CD4-positive, alpha-beta T cell treated with Interleukin-1 beta for 1 hour (primary cell): ENCODE results near the gene DAPK1.

Source experiments
- DNase-seq, 2 donors: peaks; one replicate each; pipeline ENCODE4 v3.0.0-alpha.2; 2020 to 2022

Gene DAPK1

DNA sequence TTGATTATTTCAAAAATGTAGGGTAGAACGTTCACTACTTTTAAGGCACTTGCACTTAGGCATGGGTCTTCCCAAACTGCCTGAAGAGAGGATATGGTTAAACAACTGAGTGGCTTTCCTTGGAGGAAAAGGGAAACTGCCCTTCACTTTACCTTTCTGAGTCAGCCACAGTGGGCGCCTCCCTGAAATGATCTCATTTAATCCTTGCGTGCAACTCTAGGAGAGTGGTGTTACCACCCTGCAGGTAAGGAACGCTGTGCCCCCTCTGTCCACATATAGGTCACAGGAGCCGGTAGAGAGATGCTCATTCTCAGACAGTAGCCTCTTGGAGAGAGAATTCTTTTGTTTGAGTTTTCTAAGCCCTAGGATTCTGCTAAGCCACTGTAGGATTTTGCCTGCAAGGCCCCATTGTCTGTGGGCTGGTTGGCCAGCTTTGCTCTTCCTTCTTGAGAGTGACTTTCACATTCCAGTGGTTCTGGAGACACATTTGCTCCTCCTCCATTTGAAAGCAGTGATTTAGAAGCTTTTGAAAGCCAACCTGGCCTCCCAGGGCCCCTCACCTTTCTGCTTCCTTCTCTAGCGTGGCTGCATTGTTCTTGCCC lies 118.0 kb downstream of the DAPK1 start:
- DNase-seq: no peak

DNA sequence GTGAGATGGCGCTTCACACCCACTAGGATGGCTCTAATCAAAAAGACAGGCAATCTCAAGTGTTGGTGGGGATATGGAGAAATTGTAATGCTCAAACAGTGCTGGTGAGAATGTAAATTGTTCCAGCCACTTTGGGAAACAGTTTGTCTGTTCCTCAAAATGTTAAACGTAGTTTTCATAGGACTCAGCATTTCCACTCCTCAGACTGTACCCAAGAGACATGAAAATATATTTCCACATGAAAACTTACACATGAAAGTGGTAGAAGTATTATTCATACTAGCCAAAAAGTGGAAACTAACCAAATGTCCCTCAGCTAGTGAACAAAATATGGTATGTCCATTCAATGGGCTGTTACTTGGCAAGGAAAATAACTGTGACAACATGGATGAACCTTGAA lies 120.6 kb downstream of the DAPK1 start:
- DNase-seq: no peak

DNA sequence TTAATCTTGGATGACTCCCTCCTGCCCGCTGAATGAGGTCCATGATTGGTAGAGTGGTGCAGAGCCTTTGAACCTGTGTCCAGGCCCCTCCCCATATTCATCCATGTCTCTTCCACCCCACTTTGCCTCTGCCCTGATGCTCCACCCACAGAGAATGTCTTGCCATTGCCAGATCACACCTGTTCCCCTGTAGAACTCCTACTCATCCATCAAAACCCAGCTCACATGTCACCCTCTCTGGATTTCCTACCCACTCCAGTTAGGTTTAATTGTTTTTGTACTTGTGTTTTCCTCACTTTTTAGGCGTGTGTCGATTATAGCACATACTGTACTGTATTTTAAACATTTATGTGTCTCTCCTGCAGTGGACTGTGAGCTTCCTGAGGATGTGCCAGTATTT lies 121.3 kb downstream of the DAPK1 start:
- no peak for DNase-seq

DNA sequence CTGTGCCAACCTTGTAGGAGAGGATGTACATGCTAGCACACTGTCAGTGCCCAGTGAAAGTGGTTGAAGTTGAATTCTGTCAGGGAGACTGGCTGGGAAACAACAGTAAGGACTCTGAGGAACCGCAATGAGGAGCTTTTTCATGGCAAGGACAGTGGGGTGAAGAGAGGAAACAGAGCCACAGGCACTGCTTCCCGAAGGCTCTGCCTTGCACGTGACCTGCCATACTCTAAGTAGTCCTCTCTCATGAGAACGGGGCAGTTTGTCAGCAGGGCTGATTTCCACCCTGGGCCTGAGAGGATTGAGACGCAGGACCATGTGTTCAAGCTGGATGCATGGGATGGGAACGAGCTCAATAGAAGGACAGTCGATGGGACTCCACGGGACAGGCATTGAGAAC lies 121.7 kb downstream of the DAPK1 start:
- DNase-seq: no peak

DNA sequence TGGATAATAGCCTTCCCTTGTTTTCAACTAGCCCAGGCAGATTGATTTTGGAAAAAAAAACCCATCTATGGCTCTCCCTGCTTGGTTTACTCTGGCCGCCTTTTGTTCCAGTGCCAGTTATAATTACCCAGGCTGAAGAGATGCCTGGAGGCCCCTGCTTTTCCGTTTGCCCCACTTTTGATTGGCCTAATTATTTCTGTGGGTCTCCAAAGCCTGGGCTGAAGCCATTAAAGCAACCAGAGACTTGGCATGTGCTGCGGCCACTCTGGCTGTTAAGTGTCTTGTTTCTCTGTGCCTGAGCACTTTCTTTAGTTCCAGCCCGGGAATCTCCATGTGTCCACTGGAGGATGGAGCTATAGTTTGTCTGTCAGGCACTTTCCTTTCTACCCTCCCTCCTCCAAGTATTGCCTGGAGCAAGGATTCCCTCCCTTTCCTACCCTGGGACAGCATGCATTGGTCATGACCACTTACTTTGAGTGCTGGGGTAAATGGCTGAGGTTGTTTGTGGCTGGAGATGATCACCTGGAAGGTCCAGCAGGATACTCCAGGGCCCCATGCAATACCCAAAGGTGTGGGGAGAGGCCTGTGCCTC lies 123.2 kb downstream of the DAPK1 start:
- DNase-seq: no peak

DNA sequence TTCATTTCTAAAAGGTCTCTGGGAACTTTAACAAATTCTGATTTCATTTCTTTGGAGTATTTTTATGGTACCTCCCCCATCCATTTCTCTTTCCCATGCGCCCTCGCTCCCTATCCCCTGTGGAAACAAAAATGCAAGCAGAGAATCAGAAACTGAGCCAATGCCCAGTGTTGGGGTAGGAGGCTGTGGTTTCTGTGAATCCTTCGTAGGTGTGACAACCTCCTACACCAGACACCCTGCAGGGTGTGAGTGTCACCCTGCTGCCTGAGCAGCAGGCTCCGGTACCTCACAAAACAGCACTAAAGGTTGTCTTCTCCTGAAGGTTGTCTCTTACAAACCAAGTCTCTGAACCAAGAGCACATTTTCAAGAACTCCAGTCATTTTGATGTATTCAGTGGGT lies 124.4 kb downstream of the DAPK1 start:
- DNase-seq: no peak

DNA sequence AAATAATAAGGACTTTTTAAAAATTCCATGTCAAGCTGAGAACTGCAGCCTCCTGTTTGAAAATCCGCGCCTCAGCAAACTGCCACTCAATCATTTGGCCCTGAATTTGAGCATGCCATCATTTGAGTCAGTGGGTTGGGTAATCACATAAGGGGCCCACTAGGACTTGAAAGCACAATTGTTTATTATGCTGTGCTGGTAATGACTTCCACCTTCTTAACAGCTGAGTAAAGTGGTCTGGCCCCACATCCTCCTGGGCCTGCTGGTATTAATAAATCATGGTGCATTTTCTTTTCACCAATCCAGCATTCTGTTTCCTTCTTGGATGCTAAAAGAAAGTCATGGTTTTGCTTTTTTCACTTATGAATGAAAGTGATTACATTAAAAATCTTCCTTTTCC lies 125.3 kb downstream of the DAPK1 start:
- DNase-seq: no peak

DNA sequence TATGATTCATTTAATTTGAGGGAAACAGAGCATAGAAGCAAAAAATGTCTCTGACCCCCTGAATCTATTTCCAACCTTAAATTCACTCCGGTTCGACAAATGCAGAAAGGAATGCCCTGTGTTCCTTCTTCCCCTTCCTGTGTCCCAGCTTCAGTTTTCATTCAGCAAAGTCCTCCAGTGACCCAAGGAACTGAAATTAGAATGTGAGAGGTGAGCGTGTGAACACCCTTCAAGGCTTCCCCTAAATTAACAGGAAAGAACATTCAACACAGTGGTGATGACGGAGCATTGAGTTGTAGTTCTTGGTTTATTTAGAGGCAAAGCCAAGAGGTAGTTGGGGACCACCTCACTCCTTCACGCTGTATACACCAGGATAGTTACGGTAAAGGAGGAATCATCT lies 130.7 kb downstream of the DAPK1 start:
- DNase-seq: no peak

DNA sequence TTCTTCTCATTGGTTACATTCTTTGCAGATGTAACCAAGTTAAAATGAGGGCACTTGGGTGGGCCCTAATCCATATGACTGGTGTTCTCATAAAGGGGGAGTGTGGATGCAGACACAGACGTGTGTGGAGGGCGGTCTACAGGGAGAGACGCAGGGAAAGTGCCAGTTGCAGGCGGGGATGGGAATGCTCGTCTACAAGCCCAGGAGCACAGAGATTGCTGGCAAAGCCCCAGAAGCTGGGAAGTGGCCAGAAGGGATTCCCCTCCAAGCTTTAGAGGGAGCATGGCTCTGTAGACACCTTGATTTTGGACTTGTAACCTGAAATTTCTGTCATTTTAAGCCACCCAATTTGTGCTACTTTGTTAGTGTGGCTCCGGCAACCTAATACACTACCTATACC lies 131.4 kb downstream of the DAPK1 start:
- DNase-seq: no peak

DNA sequence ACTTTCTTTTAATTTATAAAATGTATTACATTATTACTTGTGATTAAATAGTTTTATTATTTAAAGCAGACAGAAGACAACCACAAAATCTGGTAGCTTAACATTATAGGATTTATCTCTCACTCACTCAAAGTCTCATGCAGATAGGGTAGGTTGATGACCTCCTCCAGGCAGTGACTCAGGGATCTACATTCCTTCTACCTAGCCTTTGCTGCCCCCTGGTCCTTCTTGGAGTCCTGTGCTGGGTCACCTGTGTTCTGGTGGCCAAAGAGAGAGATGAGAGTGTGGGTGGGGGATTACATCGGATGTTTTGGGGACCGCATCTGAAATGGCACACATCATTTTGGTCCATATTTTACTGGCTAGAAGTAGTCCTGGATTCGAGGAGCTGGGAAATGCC lies 132.6 kb downstream of the DAPK1 start:
- no peak for DNase-seq

DNA sequence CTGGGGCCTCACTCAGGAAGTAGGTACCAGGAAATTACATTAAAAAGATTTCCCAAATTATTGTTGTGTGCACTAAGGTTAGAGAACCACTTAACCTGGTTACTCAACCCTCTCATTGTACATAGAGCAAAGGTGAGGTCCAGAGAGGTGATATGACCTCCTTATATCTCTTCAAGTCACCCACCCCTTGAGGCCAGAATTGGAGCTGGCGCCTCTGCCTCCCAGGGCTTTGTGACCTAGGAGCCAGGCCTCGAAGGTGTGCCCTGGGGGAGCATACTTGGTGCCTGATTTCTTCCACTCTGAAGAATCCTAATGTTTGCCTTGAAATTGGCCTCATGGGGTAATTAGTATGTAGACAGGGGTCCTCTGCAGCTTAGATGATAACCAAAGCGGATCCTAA lies 133.2 kb downstream of the DAPK1 start:
- DNase-seq: no peak

DNA sequence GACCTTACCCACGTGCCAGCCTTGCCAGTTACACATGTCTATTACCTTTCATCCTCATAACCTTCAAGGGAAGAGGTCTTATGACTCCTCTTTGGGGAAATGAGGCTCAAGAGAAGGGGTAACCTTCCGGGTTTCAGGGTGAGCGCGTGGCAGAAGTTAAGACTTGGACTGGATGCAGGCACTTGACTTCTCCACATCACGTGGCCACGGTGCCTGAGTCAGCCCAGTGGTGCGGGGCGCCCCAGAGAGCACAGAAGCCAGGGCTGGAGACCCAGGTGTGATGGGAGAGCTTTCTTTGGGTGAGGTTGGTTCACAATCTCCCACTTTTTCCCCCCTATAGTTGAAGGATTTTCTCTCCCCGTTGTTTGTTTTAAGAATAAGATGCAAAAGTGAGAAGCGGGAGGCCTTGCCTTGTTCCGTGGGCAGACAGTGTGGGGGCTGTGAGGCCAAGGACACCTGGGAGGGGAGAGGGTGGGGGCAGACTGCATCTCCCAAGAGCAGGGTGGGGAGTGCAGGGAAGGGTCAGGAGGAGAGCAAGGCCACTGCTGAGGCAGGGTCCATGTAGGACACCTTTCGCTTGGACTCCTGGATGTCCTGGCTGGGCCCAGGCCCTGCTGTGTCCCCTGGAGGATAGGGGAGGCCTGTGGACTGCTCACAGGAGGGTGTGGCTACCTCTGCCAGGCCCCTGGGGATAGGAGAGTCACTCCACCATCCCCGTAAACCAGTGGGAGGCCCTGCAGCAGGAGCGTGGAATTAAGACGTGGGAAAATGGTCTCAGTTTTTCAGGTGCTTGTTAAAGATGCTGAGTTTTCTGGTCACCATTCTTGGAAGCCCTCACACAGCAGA lies 138.2 kb downstream of the DAPK1 start:
- no peak for DNase-seq

DNA sequence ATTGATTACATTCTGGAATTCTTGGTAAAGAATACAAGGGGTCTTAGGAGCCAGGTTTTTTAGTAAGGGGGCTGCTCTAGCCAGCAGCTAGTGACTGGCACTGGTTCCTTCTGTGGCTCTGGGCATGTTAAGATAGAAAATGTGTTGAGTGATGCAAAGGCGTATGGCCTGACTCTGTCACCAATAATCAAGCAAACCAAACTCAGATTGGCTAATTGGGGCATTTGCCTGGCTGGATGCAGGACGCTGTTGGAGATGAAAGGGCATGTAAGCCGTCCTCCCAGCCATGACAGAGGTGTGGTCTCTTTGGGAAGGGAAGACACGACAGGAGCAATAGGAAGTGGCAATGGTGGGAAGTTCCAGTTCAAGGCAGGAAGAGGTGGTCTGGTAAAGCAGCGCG lies 140.6 kb downstream of the DAPK1 start:
- DNase-seq: no peak

DNA sequence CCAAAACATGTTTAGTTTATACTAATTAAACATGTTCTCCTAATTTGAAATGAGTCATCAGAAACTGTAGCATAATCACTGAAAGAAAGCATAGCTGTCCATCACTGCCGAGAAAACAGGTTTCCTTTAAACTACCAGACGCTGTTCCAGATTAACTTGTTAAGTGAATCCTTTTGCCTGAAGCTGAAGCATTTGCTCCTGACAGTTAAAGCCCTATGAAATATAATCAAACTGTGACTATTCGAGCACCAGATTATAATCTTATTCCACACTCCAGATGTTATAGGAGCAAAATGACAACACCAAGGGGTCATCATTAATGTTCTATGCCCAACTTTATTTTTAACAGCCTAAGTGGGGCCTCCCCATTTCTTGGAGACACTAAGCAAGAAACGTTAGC lies 142.3 kb downstream of the DAPK1 start:
- no peak for DNase-seq

DNA sequence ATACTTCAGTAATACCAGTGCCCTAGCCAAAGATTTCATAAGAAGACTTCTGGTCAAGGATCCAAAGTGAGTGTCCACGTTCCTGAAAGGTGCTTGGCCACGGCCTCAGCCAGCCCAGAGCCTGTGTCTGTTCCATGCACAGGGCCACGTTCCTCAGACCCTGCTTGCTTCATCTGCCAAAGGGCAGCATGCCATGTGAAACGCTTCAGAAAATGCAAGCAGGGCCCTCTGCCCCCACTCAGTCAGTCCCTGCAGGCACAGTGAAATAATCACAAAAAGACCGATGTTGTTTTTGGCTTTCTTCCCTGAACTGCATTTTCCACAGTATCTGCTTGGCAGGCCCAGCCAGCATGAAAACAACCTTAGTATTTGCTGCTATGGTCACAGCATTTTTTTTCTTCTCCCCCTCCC lies 142.7 kb downstream of the DAPK1 start:
- DNase-seq: no peak

DNA sequence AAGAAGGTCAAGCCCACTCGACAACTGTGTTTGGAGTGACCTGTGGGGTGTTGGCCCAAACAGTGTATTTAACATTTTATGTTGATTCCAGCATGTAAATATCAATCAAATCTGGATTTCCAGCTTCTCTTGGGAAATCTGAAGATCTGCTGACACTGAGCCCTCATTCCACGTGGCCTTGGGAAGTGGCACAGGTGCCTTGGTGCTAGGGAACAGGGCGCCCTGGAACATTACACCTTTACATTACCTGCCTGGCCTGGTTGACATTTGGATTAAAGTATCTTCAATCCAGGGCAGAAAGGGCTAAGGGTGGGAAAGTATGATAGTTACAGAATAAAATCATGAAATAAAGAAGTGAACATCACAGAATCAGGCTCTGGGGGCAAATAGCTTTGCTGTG lies 143.4 kb downstream of the DAPK1 start:
- no peak for DNase-seq

DNA sequence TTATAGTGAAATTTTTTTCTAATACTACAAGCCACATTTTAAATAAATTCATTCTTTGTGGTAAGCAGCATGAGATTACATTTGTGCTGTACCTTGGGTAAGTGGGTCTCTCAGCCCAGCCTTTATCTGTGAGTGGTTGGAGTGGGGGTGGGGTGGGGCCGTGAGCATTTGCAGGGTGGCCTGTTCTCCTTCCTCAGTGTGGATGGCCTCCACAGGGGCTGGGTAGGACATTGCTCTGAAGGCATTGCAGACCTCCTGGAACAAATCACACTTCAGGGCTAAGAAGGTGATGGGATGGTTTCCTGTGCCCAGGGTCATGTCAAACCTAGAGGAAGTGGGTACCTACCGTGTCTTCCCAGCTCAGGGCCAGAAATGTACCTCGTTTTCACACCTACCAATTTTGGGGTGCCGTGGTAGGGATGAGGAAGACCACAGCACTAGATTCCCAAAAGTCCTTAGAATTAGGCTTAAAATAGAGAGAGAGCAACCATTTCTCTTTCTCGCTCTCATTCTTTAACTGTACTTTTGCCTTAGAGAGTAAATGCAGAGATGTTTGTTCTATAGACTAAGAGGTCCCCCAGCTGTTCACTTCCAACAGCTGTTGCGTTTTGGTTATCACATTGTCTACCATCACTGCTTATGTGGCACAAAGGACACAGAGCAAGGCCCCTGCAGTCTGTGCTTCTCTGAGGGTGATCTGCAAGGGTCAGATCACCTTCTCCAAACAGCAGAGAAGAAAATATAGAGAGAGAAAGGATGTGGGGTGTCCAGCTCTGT lies 144.9 kb downstream of the DAPK1 start:
- no peak for DNase-seq

DNA sequence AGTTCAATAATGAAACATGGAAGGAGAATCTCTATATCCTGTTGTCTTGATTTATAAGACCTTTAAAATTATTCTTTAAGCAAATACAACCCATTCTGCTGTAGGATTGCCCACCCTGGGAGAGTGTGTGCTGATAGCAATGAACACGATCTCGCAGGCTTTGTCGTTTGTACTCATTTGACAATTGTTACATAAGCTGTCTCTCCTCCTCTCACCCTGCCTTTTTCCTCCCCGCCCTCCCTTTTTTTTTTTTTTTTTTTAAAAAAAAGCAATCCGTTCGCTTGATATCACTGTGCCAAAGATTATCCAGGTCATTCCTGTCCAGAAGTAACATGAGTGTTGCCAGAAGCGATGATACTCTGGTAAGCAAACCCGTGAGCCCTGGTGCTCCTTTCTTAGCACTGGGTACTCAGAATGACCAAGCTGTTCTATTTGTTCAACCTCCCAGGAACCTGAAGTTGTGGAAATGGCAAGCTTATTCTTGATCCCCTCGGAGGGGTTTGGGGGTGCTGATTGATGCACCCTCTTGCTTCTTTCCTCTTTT lies 145.5 kb downstream of the DAPK1 start:
- DNase-seq: no peak

DNA sequence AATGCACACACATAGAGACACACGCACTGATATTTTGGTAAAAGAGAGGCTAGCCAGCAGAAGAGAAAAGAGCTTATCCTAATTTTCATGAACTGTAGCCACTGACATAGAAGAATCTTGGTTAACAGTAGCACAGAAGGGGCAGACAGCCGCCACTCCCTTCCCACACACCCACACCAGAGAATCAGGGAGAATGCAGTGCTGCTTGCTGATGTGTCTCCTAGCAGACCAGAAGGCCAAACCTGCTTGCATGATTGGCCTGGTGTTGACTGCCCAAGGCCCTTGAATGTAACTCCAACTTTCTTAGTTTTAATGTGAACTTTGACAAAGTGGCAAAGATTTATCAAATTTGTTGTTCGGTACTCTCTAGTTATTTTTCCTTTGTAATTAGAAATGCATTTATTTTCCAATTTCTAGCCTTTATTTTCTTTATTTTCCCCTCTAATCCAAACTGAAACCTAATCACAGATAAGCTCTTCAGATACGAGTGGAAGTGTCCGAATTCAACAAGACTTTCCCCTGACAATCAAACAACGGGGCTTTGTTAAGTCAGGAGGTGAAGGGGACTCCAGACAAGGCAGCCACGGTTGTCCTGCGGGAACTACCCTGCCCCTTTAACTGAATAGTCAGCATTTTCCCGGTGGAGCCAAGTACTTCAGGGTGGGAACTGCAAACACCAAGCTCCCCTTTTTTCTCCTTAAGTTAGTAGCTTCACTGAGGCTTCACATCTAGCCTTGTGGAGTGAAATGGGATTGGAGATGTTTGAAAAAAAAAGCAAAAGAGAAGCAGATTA lies 146.3 kb downstream of the DAPK1 start:
- DNase-seq: no peak

DNA sequence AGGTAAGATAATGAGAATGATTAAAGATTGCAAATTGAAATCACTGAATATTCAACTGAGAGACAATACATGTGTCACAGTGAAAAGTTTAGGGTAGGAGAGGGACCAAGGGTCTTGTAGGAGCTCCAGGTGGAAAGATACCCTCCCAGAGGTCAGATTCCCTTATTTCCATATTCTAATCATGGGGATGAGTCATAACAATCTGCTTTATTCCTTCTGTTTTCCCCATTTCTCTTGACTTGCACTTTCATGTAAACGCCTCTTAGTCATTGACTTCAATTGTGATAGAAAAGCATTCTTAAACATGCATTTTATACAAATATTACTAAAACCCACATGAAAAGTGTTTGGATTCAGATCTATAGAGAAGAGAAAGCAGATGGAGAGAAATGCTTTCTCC lies 147.0 kb downstream of the DAPK1 start:
- no peak for DNase-seq

DNA sequence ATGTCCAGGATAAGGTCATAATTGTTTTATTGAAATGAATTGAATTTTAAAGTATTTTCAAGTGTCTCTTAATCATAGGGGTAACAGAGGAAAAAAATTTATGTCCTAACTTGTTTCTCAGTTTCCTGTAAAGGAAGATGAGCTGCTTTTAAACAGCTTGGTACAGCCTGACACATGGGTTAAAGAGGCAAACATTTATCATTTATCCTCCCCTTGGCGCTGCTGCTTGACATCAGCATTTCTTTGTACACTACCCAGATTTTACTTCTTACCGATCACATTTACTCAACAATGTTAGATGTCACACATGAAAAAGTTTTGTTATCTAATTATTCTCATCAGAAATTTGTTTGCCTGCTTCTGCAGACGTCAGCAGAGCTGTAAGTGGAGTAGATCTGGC lies 148.9 kb downstream of the DAPK1 start:
- no peak for DNase-seq

DNA sequence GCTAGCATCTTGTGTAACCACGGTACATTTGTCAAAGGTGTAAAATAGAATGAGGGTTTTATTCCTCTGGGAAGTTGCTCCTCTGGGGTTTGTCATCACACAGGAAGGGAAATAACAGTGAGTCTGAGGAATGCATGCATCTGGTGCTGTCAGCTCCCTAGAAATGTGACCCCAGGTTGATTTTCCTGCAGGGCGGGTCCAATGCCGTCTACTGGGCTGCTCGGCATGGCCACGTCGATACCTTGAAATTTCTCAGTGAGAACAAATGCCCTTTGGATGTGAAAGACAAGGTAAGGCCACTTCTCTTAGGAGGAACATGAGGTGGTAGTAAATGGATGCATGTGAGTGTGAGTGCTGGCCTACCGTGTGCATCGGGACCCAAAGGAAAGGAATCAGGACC lies 149.4 kb downstream of the DAPK1 start:
- DNase-seq: no peak

DNA sequence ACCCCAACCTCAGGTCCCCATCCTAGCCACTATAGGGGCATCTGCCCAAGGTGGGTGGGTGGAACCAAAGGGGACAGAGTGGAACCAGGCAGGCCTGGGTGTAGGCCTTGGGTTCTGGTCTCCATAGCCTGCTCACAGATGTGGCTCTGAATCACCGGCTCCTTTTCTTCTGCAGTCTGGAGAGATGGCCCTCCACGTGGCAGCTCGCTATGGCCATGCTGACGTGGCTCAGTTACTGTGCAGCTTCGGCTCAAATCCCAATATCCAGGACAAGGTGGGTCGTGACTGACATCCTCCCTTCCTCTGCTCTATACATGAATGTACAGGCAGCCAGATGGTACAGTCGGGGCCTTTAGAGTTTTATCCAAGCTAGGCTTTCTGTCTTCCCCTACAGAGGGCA lies 150.9 kb downstream of the DAPK1 start:
- DNase-seq: no peak
